ENCODE measurements around the gene CCNB2.

The CCNB2 gene

DNA sequence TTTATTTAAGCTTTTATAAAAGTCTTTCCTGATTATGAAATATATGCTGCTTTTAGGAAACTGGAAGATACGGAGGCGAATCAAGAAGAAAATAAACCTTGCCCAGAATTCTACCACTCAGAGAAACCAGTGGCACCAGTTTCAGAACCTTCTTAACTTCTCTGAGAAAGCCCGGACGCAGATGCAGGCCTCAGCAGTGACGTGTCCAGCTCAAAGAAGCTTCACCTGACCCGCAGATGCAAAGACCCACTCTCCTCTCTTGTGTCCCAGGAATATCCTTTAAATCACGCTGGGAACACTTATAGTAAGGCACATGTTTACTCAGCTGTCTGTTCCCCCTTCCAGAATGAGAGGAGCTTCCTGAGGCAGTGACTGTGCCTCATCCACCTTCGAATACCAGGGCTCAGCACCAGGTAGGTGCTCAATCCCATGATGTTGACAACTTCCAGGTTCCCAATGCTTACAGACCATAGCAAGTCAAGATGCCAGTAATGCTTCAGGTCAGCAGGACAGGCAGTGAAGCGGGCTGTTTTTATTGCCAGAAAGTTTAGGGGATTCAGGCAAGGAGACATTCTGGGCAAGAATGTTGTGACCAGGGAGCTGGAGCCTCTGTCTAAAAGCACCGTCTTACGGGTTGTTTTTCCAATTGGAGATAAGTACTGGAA, 61.8 kb downstream of the CCNB2 start:
- DNase-seq (ENCODE audit: low read depth) = no peak

DNA sequence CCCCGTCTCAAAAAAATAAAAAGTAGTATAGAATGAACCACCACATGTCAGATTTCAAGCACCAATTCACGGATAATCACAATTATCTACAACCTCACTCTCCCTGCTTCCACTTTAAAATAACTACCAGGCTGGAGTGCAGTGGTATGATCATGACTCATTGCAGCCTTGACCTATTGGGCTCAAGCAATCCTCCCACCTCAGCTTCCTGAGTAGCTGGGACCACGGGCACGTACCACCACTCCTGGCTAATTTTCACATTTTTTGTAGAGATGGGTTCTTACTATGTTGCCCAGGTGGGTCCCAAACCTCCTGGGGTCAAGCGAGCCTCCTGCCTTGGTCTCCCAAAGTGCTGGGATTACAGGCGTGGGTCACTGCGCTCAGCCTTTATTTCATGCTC, 63.6 kb downstream of the CCNB2 start:
- peak; percentile 76 for DNase-seq (ENCODE audit: low read depth)

DNA sequence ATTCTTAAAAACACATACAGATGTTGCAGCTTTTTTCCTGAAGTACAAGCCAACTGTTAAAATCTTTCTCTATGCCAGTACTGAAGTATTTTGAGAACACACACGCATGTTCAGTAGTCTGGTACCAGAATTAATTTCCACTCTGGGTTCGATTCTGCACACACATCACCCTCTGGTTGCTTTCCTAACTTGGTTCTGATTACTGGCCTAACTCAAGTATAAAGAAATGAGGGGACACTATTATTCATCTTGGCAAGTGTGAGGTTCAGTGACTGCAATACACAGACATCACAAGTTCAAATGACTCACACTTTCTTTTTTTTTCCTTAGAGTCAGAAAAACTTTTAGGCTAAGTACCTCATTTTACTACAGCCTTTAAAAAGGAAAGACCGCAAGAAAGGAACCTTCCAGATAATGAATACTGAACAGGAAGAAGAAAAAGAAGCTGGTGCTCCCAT, 64.3 kb downstream of the CCNB2 start:
- DNase-seq (ENCODE audit: low read depth) = peak; percentile 89

DNA sequence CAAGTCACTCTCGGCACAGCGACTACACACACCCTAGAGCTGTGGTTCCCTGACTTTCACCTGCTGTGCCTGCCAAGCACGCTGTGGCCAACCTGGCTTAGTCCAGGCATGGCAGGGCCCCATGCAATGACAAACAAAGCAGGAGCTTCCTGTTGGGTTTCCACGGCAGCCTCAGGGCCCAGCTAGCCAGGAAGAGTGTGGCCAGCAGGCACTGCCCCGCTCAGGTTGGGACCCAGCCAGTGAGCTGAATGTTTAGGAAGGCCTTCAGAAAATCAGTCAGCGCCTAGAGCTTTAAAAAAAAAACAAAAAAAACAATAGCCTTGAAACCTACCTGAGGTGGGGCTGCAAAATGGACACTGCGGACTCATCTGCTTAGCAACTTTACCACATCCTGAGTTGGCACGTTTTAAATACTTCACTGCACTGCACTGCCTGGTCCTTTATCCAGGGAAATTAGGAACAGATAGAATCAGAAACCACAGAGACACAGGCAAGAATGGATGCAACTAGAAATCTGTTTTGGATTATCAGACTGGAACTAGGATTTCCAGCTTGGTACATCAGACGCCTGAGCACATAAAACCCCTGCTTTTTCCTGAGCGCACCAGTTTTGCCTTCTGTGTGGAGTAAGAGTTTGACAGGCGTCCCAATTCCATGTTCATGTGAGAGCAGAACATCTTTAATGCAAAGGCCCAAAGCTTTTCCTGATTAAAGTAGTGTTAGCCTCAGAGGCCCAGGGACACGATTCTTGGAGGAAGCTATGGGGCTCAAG, 65.5 kb downstream of the CCNB2 start:
- peak; percentile 71 for DNase-seq (ENCODE audit: low read depth)

DNA sequence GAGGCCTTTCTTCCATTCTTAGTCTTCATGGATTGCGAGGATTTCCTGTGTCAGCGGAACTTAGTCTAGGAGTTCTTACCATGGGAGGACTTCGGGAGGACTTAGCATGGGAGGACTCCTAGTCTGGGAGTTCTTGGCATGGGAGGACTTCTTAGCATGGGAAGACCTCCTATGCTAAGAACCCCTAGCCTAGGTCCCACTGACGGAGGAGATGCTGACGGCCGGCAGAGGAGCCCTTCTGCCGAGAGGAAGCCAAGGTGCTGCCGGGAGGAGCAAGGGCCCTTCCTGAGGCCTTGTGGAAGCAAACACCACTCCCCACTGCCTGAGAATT, 66.1 kb downstream of the CCNB2 start:
- DNase-seq (ENCODE audit: low read depth) = no peak

DNA sequence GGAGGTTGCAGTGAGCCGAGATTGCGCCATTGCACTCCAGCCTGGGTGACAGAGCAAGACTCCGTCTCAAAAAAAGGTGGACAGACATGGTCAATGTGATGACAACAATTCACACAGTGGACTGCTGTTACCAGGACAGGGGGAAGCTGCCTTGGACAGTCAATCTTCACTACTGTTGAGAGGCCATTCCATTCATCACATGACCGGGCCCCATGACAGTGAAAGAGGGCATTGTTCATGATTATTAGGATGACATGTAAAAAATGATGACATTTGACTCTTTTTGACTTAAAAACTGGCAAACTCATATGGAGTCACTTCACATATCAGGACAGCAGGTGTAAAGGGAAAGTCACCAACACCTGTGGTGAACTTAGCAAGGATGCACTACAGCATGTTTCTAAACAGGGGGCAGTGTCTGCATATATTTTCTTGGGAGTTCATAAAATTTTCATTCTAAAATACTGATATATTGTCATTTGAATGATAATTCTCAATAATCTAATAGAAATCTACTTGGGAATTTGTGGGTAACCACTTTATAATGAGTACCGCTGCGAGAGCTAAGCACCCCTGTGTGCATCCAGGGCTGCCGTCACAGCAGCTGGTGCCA, 67.4 kb downstream of the CCNB2 start:
- no peak for DNase-seq (ENCODE audit: low read depth)

DNA sequence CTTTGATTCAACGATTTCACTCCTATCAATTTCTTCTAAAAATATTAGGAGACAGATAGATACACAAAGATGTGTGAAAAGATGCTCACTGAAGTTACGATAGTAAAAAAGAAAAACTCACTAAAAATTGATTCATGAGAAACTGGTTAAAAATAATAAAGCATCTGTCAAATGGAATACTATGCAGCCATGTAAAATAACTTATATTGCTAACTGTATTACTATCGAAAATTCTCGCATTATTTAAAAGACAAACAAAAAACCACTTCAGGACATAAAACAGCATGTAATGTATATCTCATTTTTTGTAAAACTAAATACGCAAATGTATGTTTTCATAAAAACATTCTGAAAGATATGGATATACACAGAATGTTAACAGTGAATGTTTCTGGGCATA, 68.2 kb downstream of the CCNB2 start:
- no peak for DNase-seq (ENCODE audit: low read depth)

DNA sequence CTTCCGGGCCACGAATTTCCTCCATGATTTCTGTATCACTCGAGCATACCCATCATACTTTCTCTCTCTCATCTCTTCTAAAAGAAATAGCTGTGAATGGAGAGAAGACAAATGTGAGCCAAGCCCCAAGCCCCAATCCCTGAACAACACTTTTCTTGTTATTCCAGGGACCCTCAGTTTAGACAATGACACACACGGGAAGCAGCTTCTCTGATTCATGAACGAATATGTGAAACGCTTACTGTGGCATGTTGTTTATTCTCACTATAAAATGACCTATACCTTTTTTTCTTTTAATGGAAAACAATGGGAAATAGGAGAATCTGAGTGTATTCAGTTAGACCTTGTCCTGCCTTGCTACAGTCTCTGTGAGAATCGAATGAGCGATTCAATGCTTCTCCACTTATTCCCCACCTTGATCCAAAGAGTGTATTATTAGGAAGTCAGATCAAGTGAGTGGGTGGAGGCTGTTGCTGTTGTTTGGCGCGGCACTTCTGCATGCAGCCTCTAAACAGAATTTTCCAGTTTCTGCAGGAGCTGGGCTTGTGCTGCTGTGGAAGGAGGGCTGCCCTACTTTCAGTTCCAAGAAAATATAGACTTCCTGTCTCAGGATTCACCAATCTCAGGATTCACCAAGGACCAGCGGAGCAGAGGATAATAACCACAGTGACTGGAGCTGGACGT, 69.3 kb downstream of the CCNB2 start:
- DNase-seq (ENCODE audit: low read depth) = peak; percentile 60

Measured in ELR (cell line).